Thymus (tissue), 14 donors: ENCODE measurements around the gene HOXD8. TPM values are rescaled to one million over a fixed set of nuclear protein-coding genes. Genes with fewer than 3 reads are reported as not detected.

Experiments used
- DNase-seq, 9 donors: peaks; one replicate each; pipeline ENCODE4 v3.0.0-alpha.2; 2013; ENCODE audit warnings: low spot score in 9 of 9, low read depth in 6 of 9, missing footprints in 1 of 9
- H3K27ac ChIP-seq, 2 donors: one replicate each; pipeline ENCODE4 v1.5.1; 2013; ENCODE audit warnings: control low read depth in 1 of 2, low read depth in 1 of 2, low read length in 1 of 2, mild to moderate bottlenecking in 1 of 2, moderate library complexity in 1 of 2
- H3K27me3 ChIP-seq, 2 donors: one replicate each; pipeline ENCODE4 v1.5.1; 2013; ENCODE audit warnings: low read length in 1 of 2; ENCODE audit not compliant: control insufficient read depth in 2 of 2, insufficient read depth in 1 of 2
- H3K36me3 ChIP-seq, 2 donors: one replicate each; pipeline ENCODE4 v1.5.1; 2013; ENCODE audit warnings: low read length in 1 of 2, mild to moderate bottlenecking in 1 of 2, moderate library complexity in 1 of 2; ENCODE audit not compliant: control insufficient read depth in 2 of 2, insufficient read depth in 2 of 2
- H3K4me1 ChIP-seq, 2 donors: one replicate each; pipeline ENCODE4 v1.5.1; 2013; ENCODE audit warnings: low read length in 2 of 2; ENCODE audit not compliant: control insufficient read depth in 2 of 2, insufficient read depth in 2 of 2
- H3K4me3 ChIP-seq, 2 donors: one replicate each; pipeline ENCODE4 v1.5.1; 2013; ENCODE audit warnings: low read length in 2 of 2, control low read depth in 1 of 2, mild to moderate bottlenecking in 1 of 2
- H3K9me3 ChIP-seq, 2 donors: one replicate each; pipeline ENCODE4 v1.5.1; 2013; ENCODE audit warnings: low read length in 1 of 2, mild to moderate bottlenecking in 1 of 2; ENCODE audit not compliant: control insufficient read depth in 2 of 2, insufficient read depth in 1 of 2
- WGBS: extraction: QIAGEN DNeasy Blood & Tissue Kit; methylation state at CpG from one replicate; pipeline ENCODE4 v1.1.7; 2013; 5-methylcytosine and 5-hydroxymethylcytosine counted together
- long read RNA-seq, 10 donors: transcript quantifications; one replicate each; lab custom pipeline, GENCODE V29; 2026
- polyA plus RNA-seq: library from polyadenylated mRNA; stranded (reverse); fragments of 200-250 nt; gene quantifications from one replicate; pipeline ENCODE4 v1.2.3, GENCODE V29; 2013
- total RNA-seq: library from RNA; stranded (reverse); fragments of 120-200 nt; gene quantifications from one replicate; pipeline ENCODE4 v1.2.4, GENCODE V29; 2013
- donor health status: healthy.

Gene HOXD8
- 1.5 TPM for total RNA-seq
- polyA plus RNA-seq = 3.4 TPM
- long read RNA-seq, donor 1 = 0 reads
- long read RNA-seq, donor 2, partial matches to known transcripts = 0 of 1 reads
- long read RNA-seq, donor 2, other reads (novel, unspliced or antisense) = 0 of 1 reads
- long read RNA-seq, donor 3 = 0 reads
- long read RNA-seq, donor 4, partial matches to known transcripts = 0 of 1 reads
- long read RNA-seq, donor 4, other reads (novel, unspliced or antisense) = 0 of 1 reads
- long read RNA-seq, donor 5, transcript HOXD8-201 (2 exons, 1,917 nt) = major isoform, 6 of 11 reads
- long read RNA-seq, donor 5, partial matches to known transcripts = 0 of 11 reads
- long read RNA-seq, donor 5, other reads (novel, unspliced or antisense) = 0 of 11 reads
- long read RNA-seq, donor 6, partial matches to known transcripts = 0 of 1 reads
- long read RNA-seq, donor 6, other reads (novel, unspliced or antisense) = 0 of 1 reads
- long read RNA-seq, donor 7 = 0 reads
- long read RNA-seq, donor 8, partial matches to known transcripts = 0 of 2 reads
- long read RNA-seq, donor 8, other reads (novel, unspliced or antisense) = 0 of 2 reads
- long read RNA-seq, donor 9 = 0 reads
- long read RNA-seq, donor 10 = 0 reads

GRCh38 chr2:176128982-176129796, at the start of gene HOXD8:
HOXD8 (plus strand) TSS chr2:176129705; CDS start chr2:176130367, 662 bp downstream.
- Histone ChIP-seq H3K9me3 (peaks cover 0 to 15% of the 10 kb centered on the region in 2 donors), H3K27me3 (peaks cover 94 to 99% of the 10 kb centered on the region in 2 donors), H3K4me3 (peak within 1 kb of the TSS in 1 of 2 donors; percentile 40), H3K36me3 (no peaks in the 10 kb centered on the region), H3K4me1 (peaks cover 8 to 17% of the 10 kb centered on the region in 2 donors), H3K27ac (peak within 1 kb of the TSS in 1 of 2 donors; percentile 26)
- 4% methylated on average over 64 of the region's 64 CpGs for WGBS
- peak in 3 of 9 donors; percentile 37 to 63 (median 42) for DNase-seq

- H3K27ac ChIP-seq = no peak overlapping the region
- 3% methylated on average over 86 of the region's 86 CpGs for WGBS
- peaks cover 86 to 99% of the 10 kb centered on the region in 2 donors for H3K27me3 ChIP-seq
- peak in 4 of 9 donors; percentile 29 to 59 (median 54) for DNase-seq
- no peaks in the 10 kb centered on the region for H3K36me3 ChIP-seq
- peaks cover 4 to 8% of the 10 kb centered on the region in 2 donors for H3K4me1 ChIP-seq
- H3K9me3 ChIP-seq = peaks cover 15 to 26% of the 10 kb centered on the region in 2 donors
- peak overlapping the region in 1 of 2 donors; percentile 36 for H3K4me3 ChIP-seq
Measured at GRCh38 chr2:176079831-176080539, 49.5 kb upstream of the HOXD8 start.

DNA sequence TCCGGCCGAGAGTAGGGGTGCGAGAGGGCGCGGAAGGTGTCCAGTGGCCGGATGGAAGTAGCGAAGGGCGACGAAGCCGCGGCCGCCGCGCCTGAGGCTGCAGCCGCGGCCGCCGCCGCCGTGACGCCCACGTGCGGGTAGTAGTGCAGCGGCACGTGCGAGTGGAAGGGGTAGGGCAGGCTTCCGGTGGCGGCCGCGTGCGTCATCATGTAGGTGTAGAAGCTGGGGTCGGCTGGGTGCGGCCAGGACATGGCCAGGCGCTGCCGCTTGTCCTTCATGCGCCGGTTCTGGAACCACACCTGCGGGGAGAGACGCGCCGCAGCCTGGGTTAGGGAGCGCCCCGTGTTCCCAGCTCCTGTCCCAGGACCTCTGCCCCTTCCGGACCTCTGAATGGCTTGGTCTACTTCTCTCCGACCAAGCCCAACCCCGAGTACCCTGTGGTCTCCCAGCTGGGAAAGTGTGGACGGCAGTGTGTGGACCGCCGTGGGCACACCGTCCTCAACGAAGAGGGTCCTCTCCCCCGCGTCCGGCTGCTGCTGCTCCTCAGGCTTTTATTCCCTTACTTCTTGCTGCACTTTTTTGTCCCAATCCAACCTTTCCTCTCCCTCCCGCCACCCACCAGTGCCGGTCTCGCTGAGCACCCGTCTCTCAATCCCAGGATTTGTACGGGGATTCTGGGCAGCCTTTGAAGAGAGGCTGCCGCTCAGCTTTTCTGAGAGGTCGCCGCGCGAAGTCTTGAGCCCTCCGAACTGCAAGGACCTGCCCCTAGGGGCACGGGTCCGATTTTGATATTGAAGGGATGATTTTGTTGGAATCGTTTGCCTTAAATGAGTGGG, 48.7 kb upstream of the HOXD8 start:
- Histone ChIP-seq H3K27ac (no peak overlapping the region), H3K4me1 (peaks cover 4 to 8% of the 10 kb centered on the region in 2 donors), H3K27me3 (peaks cover 85 to 99% of the 10 kb centered on the region in 2 donors), H3K4me3 (peak overlapping the region in 1 of 2 donors; percentile 36), H3K36me3 (no peaks in the 10 kb centered on the region), H3K9me3 (peaks cover 15 to 26% of the 10 kb centered on the region in 2 donors)
- WGBS = 9% methylated on average over 68 of the region's 68 CpGs
- peak in 1 of 9 donors; percentile 47 for DNase-seq

DNA sequence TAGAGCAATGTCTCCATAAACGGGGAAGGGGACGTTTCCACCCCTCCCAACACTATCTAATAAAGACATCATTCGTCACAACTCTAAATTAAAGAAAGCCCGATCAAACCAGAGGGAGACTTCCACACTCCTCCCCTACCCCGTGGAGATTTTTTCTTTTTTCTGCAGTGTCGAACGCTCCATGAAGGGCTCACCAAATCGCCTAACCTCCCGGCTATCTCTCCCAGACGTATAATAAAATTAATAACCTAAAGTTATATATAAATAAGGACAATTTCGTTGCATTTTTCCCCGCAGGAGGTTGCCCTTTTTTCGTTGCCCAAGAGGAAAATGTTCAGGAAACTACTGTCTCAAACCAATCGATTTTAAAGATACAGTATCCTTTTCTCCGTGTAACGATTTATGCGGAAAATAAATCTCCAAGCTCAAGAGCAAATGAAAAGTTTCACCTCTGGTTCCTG, 48.1 kb upstream of the HOXD8 start:
- H3K27me3 ChIP-seq = peaks cover 86 to 99% of the 10 kb centered on the region in 2 donors
- H3K4me3 ChIP-seq = no peak overlapping the region
- no peak overlapping the region for H3K27ac ChIP-seq
- H3K9me3 ChIP-seq = peaks cover 15 to 26% of the 10 kb centered on the region in 2 donors
- DNase-seq = no peak
- H3K4me1 ChIP-seq = peaks cover 4 to 8% of the 10 kb centered on the region in 2 donors
- WGBS = 8% methylated on average over 17 of the region's 17 CpGs
- no peaks in the 10 kb centered on the region for H3K36me3 ChIP-seq

- Histone ChIP-seq H3K27me3 (peaks cover 85 to 98% of the 10 kb centered on the region in 2 donors), H3K36me3 (no peaks in the 10 kb centered on the region), H3K4me1 (peaks cover 4 to 8% of the 10 kb centered on the region in 2 donors), H3K27ac (no peak overlapping the region), H3K9me3 (peaks cover 15 to 26% of the 10 kb centered on the region in 2 donors), H3K4me3 (no peak overlapping the region)
- no peak for DNase-seq
- WGBS = 6% methylated on average over 62 of the region's 62 CpGs
Measured at GRCh38 chr2:176081837-176082524, 47.5 kb upstream of the HOXD8 start.

GRCh38 chr2:176082525-176082823, 47.0 kb upstream of the HOXD8 start:
- H3K36me3 ChIP-seq = no peaks in the 10 kb centered on the region
- peaks cover 4 to 8% of the 10 kb centered on the region in 2 donors for H3K4me1 ChIP-seq
- 8% methylated on average over 10 of the region's 10 CpGs for WGBS
- no peak overlapping the region for H3K4me3 ChIP-seq
- H3K9me3 ChIP-seq = peaks cover 15 to 26% of the 10 kb centered on the region in 2 donors
- no peak overlapping the region for H3K27ac ChIP-seq
- DNase-seq = no peak
- H3K27me3 ChIP-seq = peaks cover 87 to 98% of the 10 kb centered on the region in 2 donors

DNA sequence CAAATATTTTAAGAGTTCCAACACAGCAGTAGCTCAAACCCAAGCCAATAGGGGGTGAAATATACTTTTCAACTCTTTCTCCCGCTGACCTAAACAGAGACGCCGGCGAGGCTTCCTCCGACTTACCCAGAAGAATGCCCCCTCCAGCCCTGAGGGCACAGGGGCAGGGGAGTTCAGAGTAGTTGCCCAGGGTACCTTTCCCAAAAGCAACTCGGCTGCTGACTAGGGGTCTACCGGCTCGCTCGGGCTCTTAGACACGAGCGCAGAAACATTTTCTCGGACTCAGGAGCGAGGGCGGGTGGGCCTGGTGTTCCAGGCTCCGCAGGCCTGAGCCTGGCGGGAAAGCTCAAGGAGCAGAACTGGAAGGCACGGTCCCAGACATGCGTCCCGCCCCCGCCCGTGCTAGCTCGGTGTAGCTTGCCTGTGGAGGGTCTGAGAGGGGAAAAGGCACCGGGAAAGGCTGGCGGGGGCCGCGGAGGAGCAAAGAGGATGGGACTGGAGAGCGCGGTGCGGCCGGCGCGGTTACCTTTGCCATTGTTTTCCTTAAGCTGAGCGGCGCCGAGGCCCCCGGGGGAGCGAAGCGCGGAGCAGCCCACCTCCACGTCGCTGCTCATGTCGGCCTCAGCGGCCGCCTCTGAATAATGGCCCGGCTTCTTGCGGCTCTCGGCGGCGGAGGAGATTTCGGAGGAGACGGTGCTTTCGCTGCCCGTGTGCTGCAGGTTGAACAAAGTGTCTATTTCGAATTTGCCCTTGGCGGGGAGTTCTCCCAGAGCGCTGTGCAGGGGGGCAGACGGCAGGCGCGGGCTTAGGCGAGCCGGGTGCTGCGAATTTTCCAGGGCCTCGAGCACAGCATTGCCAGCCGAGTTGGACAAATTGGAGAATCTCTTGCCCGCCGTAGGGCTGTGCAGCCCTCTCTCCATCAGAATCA, 46.4 kb upstream of the HOXD8 start:
- Histone ChIP-seq H3K36me3 (no peaks in the 10 kb centered on the region), H3K27me3 (peaks cover 93 to 99% of the 10 kb centered on the region in 2 donors), H3K27ac (no peak overlapping the region), H3K4me3 (no peak overlapping the region), H3K4me1 (peaks cover 4 to 12% of the 10 kb centered on the region in 2 donors), H3K9me3 (peaks cover 16 to 26% of the 10 kb centered on the region in 2 donors)
- DNase-seq = no peak
- WGBS = 6% methylated on average over 66 of the region's 66 CpGs
